ENCODE results near the gene EPHA3. TPM values are rescaled to one million over a fixed set of nuclear protein-coding genes. Genes with fewer than 3 reads are reported as not detected.

The EPHA3 gene
- total and polyA plus RNA-seq, 10 of the 15 experiments (the other 5 are each of a cell fraction or from before 2014, with no cell fraction given): 0.03 to 39.0 (median 0.07) TPM; not detected in 4

- TF ChIP-seq, protein P1, sequence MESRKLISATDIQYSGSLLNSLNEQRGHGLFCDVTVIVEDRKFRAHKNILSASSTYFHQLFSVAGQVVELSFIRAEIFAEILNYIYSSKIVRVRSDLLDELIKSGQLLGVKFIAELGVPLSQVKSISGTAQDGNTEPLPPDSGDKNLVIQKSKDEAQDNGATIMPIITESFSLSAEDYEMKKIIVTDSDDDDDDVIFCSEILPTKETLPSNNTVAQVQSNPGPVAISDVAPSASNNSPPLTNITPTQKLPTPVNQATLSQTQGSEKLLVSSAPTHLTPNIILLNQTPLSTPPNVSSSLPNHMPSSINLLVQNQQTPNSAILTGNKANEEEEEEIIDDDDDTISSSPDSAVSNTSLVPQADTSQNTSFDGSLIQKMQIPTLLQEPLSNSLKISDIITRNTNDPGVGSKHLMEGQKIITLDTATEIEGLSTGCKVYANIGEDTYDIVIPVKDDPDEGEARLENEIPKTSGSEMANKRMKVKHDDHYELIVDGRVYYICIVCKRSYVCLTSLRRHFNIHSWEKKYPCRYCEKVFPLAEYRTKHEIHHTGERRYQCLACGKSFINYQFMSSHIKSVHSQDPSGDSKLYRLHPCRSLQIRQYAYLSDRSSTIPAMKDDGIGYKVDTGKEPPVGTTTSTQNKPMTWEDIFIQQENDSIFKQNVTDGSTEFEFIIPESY (IDR thresholded peaks at IDR 0.05): no peak
- TF ChIP-seq, protein P2, sequence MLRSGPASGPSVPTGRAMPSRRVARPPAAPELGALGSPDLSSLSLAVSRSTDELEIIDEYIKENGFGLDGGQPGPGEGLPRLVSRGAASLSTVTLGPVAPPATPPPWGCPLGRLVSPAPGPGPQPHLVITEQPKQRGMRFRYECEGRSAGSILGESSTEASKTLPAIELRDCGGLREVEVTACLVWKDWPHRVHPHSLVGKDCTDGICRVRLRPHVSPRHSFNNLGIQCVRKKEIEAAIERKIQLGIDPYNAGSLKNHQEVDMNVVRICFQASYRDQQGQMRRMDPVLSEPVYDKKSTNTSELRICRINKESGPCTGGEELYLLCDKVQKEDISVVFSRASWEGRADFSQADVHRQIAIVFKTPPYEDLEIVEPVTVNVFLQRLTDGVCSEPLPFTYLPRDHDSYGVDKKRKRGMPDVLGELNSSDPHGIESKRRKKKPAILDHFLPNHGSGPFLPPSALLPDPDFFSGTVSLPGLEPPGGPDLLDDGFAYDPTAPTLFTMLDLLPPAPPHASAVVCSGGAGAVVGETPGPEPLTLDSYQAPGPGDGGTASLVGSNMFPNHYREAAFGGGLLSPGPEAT (IDR thresholded peaks at IDR 0.05; ENCODE audit: low read depth): no peak
- no peak for TF ChIP-seq FOS (IDR thresholded peaks at IDR 0.05; ENCODE audit: borderline replicate concordance, extremely low read depth, insufficient read length)
- no peak for TF ChIP-seq SIN3A (IDR thresholded peaks at IDR 0.05; ENCODE audit: low read depth, low read length)
- TF ChIP-seq HCFC1 (IDR thresholded peaks at IDR 0.05; ENCODE audit: low read length): no peak
- no peak for TF ChIP-seq JUNB (IDR thresholded peaks at IDR 0.05)
These were observed 306.8 kb downstream of the EPHA3 start (continued) for GRCh38 chr3:89414270-89414669.

DNA sequence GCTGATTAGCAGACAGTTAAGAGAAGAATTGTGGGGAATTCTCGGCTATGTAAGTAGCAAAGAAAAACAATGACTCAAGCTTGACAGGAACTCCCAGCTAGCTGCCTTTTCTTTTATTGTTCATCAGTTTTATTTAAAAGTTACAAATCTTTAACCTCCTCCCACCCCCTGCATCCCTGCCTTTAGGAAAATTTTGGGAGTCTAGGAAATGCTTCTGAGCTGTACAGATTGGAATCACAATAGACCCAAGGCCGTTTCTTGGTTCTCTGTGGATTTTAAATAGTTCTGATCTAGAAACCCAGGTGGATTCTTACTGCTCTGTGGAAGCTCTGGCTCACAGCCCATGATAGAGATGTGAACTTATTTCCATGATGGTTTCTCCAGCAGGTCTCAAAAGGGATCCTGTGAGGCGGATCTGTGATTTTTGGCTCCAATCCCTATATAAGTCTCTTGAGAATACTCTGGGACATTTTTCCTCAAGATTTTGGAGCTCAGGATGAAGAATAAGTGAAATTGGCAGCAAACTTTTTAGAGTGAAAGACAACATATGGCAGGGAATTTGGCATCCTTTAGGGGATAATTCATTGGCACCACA, 312.3 kb downstream of the EPHA3 start:
- intact Hi-C loops (cut with micrococcal nuclease; ENCODE audit: unreplicated experiment) (no loop called here), in situ Hi-C loops (cut with MboI) (no loop called here)
- Histone ChIP-seq H4K20me1 (ENCODE audit: control insufficient read depth, insufficient read depth) (no peaks in the 10 kb centered on the region), H3K27me3 (replicated peaks in 1 of 2; ENCODE audit: control insufficient read depth in 2 of 2, insufficient read depth in 2 of 2, low read length in 1 of 2) (no peaks in the 10 kb centered on the region), H3K27ac (ENCODE audit: control insufficient read depth, insufficient read depth) (no peak overlapping the region), H3K9ac (ENCODE audit: control insufficient read depth, insufficient read depth, low read length) (no peak overlapping the region), H3K36me3 (ENCODE audit: control insufficient read depth in 2 of 2, insufficient read depth in 2 of 2, low read length in 1 of 2) (no peaks in the 10 kb centered on the region), H3K4me2 (ENCODE audit: control insufficient read depth, insufficient read depth) (no peak overlapping the region), H2AFZ (ENCODE audit: control insufficient read depth, low read depth, low read length) (no peak overlapping the region), H3K79me2 (ENCODE audit: control insufficient read depth, insufficient read depth, low read length) (no peaks in the 10 kb centered on the region), H3K4me3 (no peak overlapping the region), H3K9me3 (replicated peaks; ENCODE audit: control insufficient read depth, insufficient read depth, low read length) (no peaks in the 10 kb centered on the region), H3K4me1 (ENCODE audit: control insufficient read depth, insufficient read depth, low read length) (no peaks in the 10 kb centered on the region)
- BruUV-seq (replicated peaks): no TSS peak
- POLR2A ChIA-PET: no interaction called here
- SMC1A ChIA-PET (ENCODE audit: uncharacterized antibody, unreplicated experiment): interaction anchor here (1.0 to 1.4 kb wide), 2 partner anchors 9 to 12 kb away, joined by 3 to 4 read pairs; no protein-coding TSS in a partner anchor
- RAD21 ChIA-PET (ENCODE audit: unreplicated experiment): no interaction called here
- no peak for ATAC-seq
- 31% methylated on average over 3 of the region's 3 CpGs for WGBS (ENCODE audit: insufficient coverage, insufficient replicate concordance, low lambda C conversion rate, missing lambda C conversion rate)
- DNase-seq (ENCODE audit: low read depth, low spot score): no peak
- FAIRE-seq: no peak
- CTCF ChIA-PET: interaction anchor here (0.9 kb wide), 1 partner anchor 239 kb away, joined by 3 read pairs; no protein-coding TSS in a partner anchor
- TF ChIP-seq, protein P3, sequence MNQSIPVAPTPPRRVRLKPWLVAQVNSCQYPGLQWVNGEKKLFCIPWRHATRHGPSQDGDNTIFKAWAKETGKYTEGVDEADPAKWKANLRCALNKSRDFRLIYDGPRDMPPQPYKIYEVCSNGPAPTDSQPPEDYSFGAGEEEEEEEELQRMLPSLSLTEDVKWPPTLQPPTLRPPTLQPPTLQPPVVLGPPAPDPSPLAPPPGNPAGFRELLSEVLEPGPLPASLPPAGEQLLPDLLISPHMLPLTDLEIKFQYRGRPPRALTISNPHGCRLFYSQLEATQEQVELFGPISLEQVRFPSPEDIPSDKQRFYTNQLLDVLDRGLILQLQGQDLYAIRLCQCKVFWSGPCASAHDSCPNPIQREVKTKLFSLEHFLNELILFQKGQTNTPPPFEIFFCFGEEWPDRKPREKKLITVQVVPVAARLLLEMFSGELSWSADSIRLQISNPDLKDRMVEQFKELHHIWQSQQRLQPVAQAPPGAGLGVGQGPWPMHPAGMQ (IDR thresholded peaks at IDR 0.05; ENCODE audit: borderline replicate concordance): no peak
- TF ChIP-seq SMAD5 (IDR thresholded peaks at IDR 0.05; ENCODE audit: low read depth) (no peak), POLR2AphosphoS5 (IDR thresholded peaks at IDR 0.05; ENCODE audit: low read length) (no peak), YBX1 (IDR thresholded peaks at IDR 0.05) (no peak), EED (IDR thresholded peaks at IDR 0.05; ENCODE audit: low read depth) (no peak)
- TF ChIP-seq, protein P4, sequence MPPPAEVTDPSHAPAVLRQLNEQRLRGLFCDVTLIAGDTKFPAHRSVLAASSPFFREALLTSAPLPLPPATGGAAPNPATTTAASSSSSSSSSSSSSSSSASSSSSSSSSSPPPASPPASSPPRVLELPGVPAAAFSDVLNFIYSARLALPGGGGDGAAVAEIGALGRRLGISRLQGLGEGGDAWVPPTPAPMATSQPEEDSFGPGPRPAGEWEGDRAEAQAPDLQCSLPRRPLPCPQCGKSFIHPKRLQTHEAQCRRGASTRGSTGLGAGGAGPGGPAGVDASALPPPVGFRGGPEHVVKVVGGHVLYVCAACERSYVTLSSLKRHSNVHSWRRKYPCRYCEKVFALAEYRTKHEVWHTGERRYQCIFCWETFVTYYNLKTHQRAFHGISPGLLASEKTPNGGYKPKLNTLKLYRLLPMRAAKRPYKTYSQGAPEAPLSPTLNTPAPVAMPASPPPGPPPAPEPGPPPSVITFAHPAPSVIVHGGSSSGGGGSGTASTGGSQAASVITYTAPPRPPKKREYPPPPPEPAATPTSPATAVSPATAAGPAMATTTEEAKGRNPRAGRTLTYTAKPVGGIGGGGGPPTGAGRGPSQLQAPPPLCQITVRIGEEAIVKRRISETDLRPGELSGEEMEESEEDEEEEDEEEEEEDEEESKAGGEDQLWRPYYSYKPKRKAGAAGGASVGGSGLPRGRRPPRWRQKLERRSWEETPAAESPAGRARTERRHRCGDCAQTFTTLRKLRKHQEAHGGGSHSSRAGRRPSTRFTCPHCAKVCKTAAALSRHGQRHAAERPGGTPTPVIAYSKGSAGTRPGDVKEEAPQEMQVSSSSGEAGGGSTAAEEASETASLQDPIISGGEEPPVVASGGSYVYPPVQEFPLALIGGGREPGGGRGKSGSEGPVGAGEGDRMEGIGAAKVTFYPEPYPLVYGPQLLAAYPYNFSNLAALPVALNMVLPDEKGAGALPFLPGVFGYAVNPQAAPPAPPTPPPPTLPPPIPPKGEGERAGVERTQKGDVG (CRISPR knock-in tag; IDR thresholded peaks at IDR 0.05): no peak
- TF ChIP-seq, protein P5, sequence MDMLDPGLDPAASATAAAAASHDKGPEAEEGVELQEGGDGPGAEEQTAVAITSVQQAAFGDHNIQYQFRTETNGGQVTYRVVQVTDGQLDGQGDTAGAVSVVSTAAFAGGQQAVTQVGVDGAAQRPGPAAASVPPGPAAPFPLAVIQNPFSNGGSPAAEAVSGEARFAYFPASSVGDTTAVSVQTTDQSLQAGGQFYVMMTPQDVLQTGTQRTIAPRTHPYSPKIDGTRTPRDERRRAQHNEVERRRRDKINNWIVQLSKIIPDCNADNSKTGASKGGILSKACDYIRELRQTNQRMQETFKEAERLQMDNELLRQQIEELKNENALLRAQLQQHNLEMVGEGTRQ (IDR thresholded peaks at IDR 0.05; ENCODE audit: borderline replicate concordance, low read depth, low read length): no peak

Measured in GM12878 (cell line).